Thymus (tissue), 11 donors: ENCODE data around the gene SLC17A2. TPM values are rescaled to one million over a fixed set of nuclear protein-coding genes. Genes with fewer than 3 reads are reported as not detected.

Experiments used
- DNase-seq, 9 donors: peaks; one replicate each; pipeline ENCODE4 v3.0.0-alpha.2; 2013; ENCODE audit warnings: low spot score in 9 of 9, low read depth in 6 of 9, missing footprints in 1 of 9
- H3K27ac ChIP-seq, 2 donors: one replicate each; pipeline ENCODE4 v1.5.1; 2013; ENCODE audit warnings: control low read depth in 1 of 2, low read depth in 1 of 2, low read length in 1 of 2, mild to moderate bottlenecking in 1 of 2, moderate library complexity in 1 of 2
- H3K27me3 ChIP-seq, 2 donors: one replicate each; pipeline ENCODE4 v1.5.1; 2013; ENCODE audit warnings: low read length in 1 of 2; ENCODE audit not compliant: control insufficient read depth in 2 of 2, insufficient read depth in 1 of 2
- H3K36me3 ChIP-seq, 2 donors: one replicate each; pipeline ENCODE4 v1.5.1; 2013; ENCODE audit warnings: low read length in 1 of 2, mild to moderate bottlenecking in 1 of 2, moderate library complexity in 1 of 2; ENCODE audit not compliant: control insufficient read depth in 2 of 2, insufficient read depth in 2 of 2
- H3K4me1 ChIP-seq, 2 donors: one replicate each; pipeline ENCODE4 v1.5.1; 2013; ENCODE audit warnings: low read length in 2 of 2; ENCODE audit not compliant: control insufficient read depth in 2 of 2, insufficient read depth in 2 of 2
- H3K4me3 ChIP-seq, 2 donors: one replicate each; pipeline ENCODE4 v1.5.1; 2013; ENCODE audit warnings: low read length in 2 of 2, control low read depth in 1 of 2, mild to moderate bottlenecking in 1 of 2
- H3K9me3 ChIP-seq, 2 donors: one replicate each; pipeline ENCODE4 v1.5.1; 2013; ENCODE audit warnings: low read length in 1 of 2, mild to moderate bottlenecking in 1 of 2; ENCODE audit not compliant: control insufficient read depth in 2 of 2, insufficient read depth in 1 of 2
- WGBS: extraction: QIAGEN DNeasy Blood & Tissue Kit; methylation state at CpG from one replicate; pipeline ENCODE4 v1.1.7; 2013; 5-methylcytosine and 5-hydroxymethylcytosine counted together
- polyA plus RNA-seq: library from polyadenylated mRNA; stranded (reverse); fragments of 200-250 nt; gene quantifications from one replicate; pipeline ENCODE4 v1.2.3, GENCODE V29; 2013
- total RNA-seq: library from RNA; stranded (reverse); fragments of 120-200 nt; gene quantifications from one replicate; pipeline ENCODE4 v1.2.4, GENCODE V29; 2013
- donor health status: healthy.

Gene SLC17A2
- total and polyA plus RNA-seq, 2 donors, result 0.05 to 0.07 TPM

DNA sequence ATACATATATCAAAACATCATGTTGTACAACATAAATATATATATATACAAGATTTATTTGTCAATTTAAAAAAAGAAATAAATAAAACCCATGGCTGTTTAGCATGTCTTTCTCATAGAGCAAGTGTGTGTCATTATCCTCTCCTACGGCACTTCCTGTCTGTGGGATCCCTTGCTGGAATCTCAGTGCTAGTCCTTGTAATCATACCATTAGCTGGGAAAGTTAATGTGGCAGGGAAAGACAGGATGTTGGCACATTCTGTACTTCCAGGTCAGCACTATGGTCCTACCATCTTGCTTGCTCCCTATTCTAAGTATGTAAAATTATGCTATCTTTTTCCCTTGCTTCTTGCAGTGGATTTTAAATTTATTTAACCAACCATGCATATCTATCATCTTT lies 47.0 kb downstream of the SLC17A2 start:
- Histone ChIP-seq H3K9me3 (no peaks in the 10 kb centered on the region), H3K4me1 (peaks cover 0 to 2% of the 10 kb centered on the region in 2 donors), H3K36me3 (no peaks in the 10 kb centered on the region), H3K4me3 (no peak overlapping the region), H3K27ac (no peak overlapping the region), H3K27me3 (peaks cover 0 to 4% of the 10 kb centered on the region in 2 donors)
- 97% methylated on average over 1 of the region's 1 CpG for WGBS
- no peak for DNase-seq

DNA sequence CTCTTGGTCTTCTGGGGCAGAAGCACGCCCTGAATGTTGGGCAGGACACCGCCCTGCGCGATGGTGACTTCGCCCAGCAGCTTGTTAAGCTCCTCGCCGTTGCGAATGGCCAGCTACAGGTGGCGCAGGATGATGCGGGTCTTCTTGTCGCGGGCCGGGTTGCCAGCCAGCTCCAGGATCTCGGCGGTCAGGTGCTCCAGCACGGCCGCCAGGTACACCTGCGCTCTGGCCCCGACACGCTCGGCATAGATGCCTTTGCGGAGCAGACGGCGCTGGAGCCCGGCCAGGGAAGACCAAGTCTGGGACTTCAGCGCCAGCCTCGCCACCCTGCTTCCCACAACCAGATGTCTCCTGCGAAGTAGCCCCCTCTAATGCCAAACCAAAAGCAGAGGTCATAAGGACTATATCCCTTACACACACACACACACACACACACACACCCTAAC lies 48.4 kb downstream of the SLC17A2 start:
- DNase-seq, result peak in 4 of 9 donors; percentile 4 to 45 (median 18)
- Histone ChIP-seq H3K4me3 (peak overlapping the region; percentile 34 to 43), H3K4me1 (peaks cover 0 to 2% of the 10 kb centered on the region in 2 donors), H3K27me3 (peaks cover 0 to 4% of the 10 kb centered on the region in 2 donors), H3K27ac (no peak overlapping the region), H3K36me3 (no peaks in the 10 kb centered on the region), H3K9me3 (no peaks in the 10 kb centered on the region)
- WGBS, result 38% methylated on average over 28 of the region's 28 CpGs

DNA sequence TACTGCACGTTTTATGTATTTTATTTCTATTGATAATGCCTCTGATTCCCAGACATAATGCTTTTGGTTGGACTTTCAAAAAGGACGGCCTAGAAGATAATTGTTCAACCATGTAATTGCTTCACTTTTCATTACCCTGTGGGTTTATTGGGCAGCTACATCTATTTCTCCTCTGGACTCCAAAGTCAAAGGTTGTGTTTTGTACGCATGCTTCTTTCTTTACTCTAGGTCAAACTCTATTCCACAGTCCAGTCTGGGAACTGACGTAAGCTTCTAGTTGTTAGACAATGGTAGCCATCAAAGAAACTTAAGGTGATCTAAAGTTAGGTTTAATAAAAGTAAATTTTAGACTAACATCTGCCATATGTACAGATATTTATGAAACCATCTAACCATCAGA lies 49.9 kb downstream of the SLC17A2 start:
- Histone ChIP-seq H3K9me3 (no peaks in the 10 kb centered on the region), H3K27me3 (peaks cover 0 to 4% of the 10 kb centered on the region in 2 donors), H3K36me3 (no peaks in the 10 kb centered on the region), H3K4me3 (no peak overlapping the region), H3K4me1 (peaks cover 0 to 2% of the 10 kb centered on the region in 2 donors), H3K27ac (no peak overlapping the region)
- 96% methylated on average over 4 of the region's 4 CpGs for WGBS
- no peak for DNase-seq

DNA sequence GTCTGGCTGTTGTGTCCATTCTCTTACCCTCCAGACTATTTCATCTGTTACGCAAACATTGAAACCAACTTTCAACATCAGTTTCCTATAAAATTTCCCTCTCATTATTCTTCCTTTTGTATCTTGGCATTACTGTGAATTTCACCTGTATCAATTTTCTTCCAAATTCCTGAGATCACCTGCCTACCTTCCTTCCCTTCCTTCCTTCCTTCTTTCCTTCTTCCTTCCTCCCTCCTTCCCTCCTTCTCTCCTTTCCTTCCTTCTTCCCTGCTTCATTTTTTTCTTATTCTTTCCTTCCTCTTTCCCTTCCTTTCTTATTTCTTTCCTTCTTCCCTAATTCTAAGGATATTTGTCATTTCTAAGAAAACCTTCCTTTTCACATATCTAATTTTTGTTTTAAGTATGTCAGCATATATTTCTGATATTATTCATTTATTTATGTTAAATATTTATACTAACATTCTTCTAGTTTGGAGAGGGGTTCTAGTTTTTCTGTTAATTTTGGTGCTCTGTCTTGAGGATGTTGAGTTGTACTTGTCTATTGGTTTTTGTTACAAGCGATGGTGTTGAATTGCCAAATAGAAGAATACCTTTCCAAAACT lies 51.7 kb downstream of the SLC17A2 start:
- Histone ChIP-seq H3K4me1 (peaks cover 0 to 2% of the 10 kb centered on the region in 2 donors), H3K27me3 (peaks cover 0 to 4% of the 10 kb centered on the region in 2 donors), H3K27ac (no peak overlapping the region), H3K4me3 (no peak overlapping the region), H3K36me3 (no peaks in the 10 kb centered on the region), H3K9me3 (no peaks in the 10 kb centered on the region)
- no peak for DNase-seq
- over 99% methylated on average over 2 of the region's 2 CpGs for WGBS

DNA sequence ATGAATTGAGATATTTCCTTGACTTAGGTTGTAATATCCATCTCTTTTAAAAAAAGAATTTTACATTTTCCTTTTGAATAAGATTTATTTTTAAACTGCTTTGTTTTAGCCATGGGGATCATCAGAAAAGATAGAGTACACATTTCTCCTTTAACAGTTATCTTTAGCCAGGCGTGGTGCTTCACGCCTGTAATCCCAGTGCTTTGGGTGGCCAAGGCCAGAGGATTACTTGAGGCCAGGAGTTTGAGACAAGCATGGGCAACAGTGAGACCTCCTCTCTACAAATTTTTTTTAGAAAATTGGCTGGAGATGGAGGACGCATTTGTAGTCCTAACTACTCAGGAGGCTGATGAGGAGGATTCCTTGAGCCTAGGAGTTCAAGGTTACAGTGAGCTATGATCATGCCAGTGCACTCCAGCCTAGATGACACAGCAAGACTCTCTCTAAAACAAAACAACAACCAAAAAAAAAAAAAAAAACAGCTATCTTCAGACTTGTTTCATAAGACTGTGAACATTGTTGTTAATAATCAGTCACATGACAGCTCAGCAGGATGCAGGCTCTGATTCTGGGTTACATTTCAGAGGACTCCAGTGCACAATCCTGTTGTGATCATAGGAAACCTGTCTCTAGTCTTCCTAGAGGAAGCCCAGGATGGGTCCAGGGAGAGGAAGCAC lies 54.4 kb downstream of the SLC17A2 start:
- Histone ChIP-seq H3K4me1 (no peaks in the 10 kb centered on the region), H3K4me3 (no peak overlapping the region), H3K36me3 (no peaks in the 10 kb centered on the region), H3K27me3 (no peaks in the 10 kb centered on the region), H3K9me3 (no peaks in the 10 kb centered on the region), H3K27ac (no peak overlapping the region)
- WGBS, result 97% methylated on average over 3 of the region's 3 CpGs
- DNase-seq, result no peak

DNA sequence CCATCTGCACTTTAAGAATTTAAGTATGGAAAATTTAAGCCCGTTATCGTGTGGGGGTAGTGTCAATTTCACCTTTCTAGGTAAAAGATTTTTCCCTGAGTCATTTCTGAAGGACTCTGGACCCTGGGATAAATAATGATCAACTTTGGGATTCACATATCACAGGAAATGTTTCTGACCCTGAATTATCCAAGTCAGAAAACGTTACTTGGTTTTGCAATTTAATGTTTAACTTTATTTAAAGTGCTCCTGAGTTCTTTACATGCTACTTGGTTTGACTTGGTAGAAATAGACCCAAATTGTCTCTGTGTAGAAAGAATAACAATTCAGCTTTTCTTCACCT lies 55.0 kb downstream of the SLC17A2 start:
- Histone ChIP-seq H3K36me3 (no peaks in the 10 kb centered on the region), H3K27me3 (no peaks in the 10 kb centered on the region), H3K9me3 (no peaks in the 10 kb centered on the region), H3K27ac (no peak overlapping the region), H3K4me3 (no peak overlapping the region), H3K4me1 (no peaks in the 10 kb centered on the region)
- DNase-seq, result no peak
- WGBS, result 95% methylated on average over 3 of the region's 3 CpGs

DNA sequence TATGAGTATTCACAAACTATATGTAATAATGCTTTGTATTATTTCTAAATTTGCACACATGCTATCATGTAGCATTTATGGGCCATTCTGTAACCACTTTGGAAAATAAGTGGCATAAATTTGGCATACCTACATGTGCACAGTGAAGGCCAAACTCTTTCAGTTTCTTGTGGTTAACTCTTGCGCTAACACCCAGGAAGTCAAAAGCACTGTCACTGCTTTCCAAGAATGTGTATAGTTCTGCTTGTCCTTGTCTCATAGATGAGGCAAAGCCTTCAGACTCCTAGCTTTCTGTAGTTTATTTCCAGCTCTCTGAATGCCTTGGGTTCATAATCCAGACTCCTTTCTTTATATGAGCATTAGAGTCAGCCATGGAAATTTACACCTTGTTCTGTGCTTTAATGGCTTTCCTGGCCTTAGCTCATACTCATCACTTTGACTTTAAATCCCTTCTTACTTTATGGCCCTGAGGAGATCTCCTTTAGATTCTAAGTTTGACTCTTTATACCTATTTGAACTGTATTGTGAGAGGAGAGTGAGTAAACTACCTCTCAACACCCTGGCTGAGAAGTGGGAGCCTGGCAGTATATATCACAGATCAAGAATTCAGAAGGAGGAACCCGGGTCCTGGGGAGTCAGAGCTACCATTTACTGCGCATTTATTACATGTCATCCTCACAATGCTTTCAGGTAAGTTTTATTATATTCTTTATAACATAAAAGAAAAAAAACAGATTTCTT lies 55.5 kb downstream of the SLC17A2 start:
- no peaks in the 10 kb centered on the region for H3K27me3 ChIP-seq
- H3K27ac ChIP-seq, result no peak overlapping the region
- H3K4me1 ChIP-seq, result no peaks in the 10 kb centered on the region
- no peaks in the 10 kb centered on the region for H3K9me3 ChIP-seq
- peak in 1 of 9 donors; percentile 34 for DNase-seq
- H3K36me3 ChIP-seq, result no peaks in the 10 kb centered on the region
- H3K4me3 ChIP-seq, result no peak overlapping the region
- WGBS, result 71% methylated on average over 3 of the region's 3 CpGs

DNA sequence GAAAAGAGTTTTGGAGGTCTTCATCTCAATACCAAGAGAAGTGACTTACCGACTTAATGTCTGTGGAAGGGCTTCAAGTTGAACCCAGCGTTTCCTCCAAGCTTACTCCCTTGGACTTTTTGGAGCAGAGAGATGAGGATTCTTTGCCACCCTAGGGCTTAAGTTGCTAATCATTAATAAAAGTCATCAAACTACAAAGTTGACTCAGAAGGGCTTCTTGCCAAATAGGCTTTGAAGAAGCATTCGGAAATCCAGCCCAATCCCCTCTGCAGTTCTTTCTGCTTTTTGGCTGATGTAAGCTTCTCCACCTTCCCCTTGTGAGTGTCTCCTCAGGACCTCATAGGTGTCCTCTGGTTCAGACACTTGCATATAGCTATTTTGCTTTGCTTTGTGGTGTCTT lies 56.4 kb downstream of the SLC17A2 start, which contains the start of gene SLC17A3:
Gene SLC17A3 (minus strand): TSS at position 126 of the 400 bp plus-strand sequence. CDS start 5,856 bp downstream, outside the sequence.
- Histone ChIP-seq H3K36me3 (no peaks in the 10 kb centered on the region), H3K4me1 (no peaks in the 10 kb centered on the region), H3K9me3 (no peaks in the 10 kb centered on the region), H3K4me3 (no peak within 1 kb of the TSS), H3K27ac (no peak within 1 kb of the TSS), H3K27me3 (no peaks in the 10 kb centered on the region)
- no peak for DNase-seq
- 96% methylated on average over 3 of the region's 3 CpGs for WGBS

DNA sequence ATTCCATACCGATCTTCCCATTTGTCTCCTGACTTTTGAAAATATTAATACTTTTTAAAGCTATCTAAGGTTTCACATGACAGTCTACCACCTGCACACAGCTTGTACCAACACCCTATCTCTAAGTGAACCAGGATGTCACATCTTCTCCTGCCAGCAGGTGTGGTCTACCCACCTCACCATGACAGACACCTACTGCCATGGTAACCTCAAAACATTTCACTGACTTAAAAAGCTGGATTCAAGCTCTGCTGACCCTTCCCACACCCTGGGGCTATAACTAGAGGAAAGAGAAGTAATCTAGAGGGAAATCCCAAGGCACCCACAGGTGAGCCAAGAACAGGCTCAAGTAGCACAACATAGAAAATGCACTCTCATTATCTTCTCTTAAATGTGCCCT lies 57.7 kb downstream of the SLC17A2 start:
- H3K4me3 ChIP-seq, result no peak overlapping the region
- H3K4me1 ChIP-seq, result no peaks in the 10 kb centered on the region
- no peak overlapping the region for H3K27ac ChIP-seq
- H3K9me3 ChIP-seq, result no peaks in the 10 kb centered on the region
- 100% methylated on average over 1 of the region's 1 CpG for WGBS
- no peak for DNase-seq
- H3K27me3 ChIP-seq, result no peaks in the 10 kb centered on the region
- H3K36me3 ChIP-seq, result no peaks in the 10 kb centered on the region
